K562 (cell line): ENCODE measurements around the gene VPS35L. TPM values are rescaled to one million over a fixed set of nuclear protein-coding genes. Genes with fewer than 3 reads are reported as not detected.
A peak's percentile ranks its signal among the peaks of the same experiment; 100 is the strongest.

ENCODE experiments used
- ARID2 ChIP-seq: fragments of 450-650 bp; IDR thresholded peaks from 2 replicates; pipeline ENCODE4 v1.6.1; 2017; ENCODE audit warnings: antibody characterized with exemption, mild to moderate bottlenecking
- BRD9 ChIP-seq: fragments of 450-650 bp; IDR thresholded peaks from 2 replicates; pipeline ENCODE4 v1.6.1; 2018; ENCODE audit warnings: low read depth; ENCODE audit not compliant: partially characterized antibody
- CBX2 ChIP-seq: fragments of 200-600 bp; sonication (generic); IDR thresholded peaks from one replicate; pipeline ENCODE4 v1.6.1; 2012; ENCODE audit warnings: mild to moderate bottlenecking, low read length, inconsistent platforms; ENCODE audit not compliant: insufficient read depth, poor library complexity, severe bottlenecking
- CC2D1A ChIP-seq: fragments of 450-650 bp; IDR thresholded peaks from 2 replicates; pipeline ENCODE4 v1.6.1; 2017; ENCODE audit warnings: mild to moderate bottlenecking
- E2F5 ChIP-seq: sonication (generic); formaldehyde crosslinking; IDR thresholded peaks from 2 replicates; pipeline ENCODE4 v1.8.0; 2022; ENCODE audit warnings: mild to moderate bottlenecking, missing genetic modification reagents
- GABPB1 ChIP-seq: sonication (generic); formaldehyde crosslinking; IDR thresholded peaks from 2 replicates; pipeline ENCODE4 v1.8.0; 2022; ENCODE audit warnings: mild to moderate bottlenecking, missing genetic modification reagents
- KDM4B ChIP-seq, 2 experiments: fragments of 450-650 bp in 1 of 2; sonication (generic) in 1 of 2; IDR thresholded peaks; 2 replicates each; pipeline ENCODE4 v1.6.1; 2016 to 2017; ENCODE audit warnings: borderline replicate concordance in 2 of 2, antibody characterized with exemption in 1 of 2, low read depth in 1 of 2, mild to moderate bottlenecking in 1 of 2
- OTX1 ChIP-seq: fragments of 450-650 bp; formaldehyde crosslinking; IDR thresholded peaks from 2 replicates; pipeline ENCODE4 v1.4.0; 2022; ENCODE audit warnings: mild to moderate bottlenecking
- PATZ1 ChIP-seq: fragments of 250-450 bp; sonication (Bioruptor Pico); IDR thresholded peaks from 2 replicates; pipeline ENCODE4 v1.5.0; 2020; ENCODE audit warnings: mild to moderate bottlenecking, borderline replicate concordance
- POLR2H ChIP-seq: IDR thresholded peaks from 2 replicates; pipeline ENCODE4 v1.6.1; 2016; ENCODE audit warnings: missing genetic modification characterization, low read depth, mild to moderate bottlenecking, control low read depth, missing compliant biosample characterization, moderate library complexity
- RREB1 ChIP-seq: fragments of 250-450 bp; sonication (Bioruptor Pico); IDR thresholded peaks from 2 replicates; pipeline ENCODE4 v1.4.0; 2020
- SIRT6 ChIP-seq: IDR thresholded peaks from one replicate; pipeline ENCODE4 v1.6.1; 2012; ENCODE audit warnings: low read depth, mild to moderate bottlenecking, control low read depth, inconsistent platforms, low read length, moderate library complexity
- STAG1 ChIP-seq: sonication (generic); formaldehyde crosslinking; IDR thresholded peaks from 2 replicates; pipeline ENCODE4 v1.5.0; 2020; ENCODE audit warnings: missing genetic modification reagents, borderline replicate concordance
- TEAD2 ChIP-seq: fragments of 450-650 bp; IDR thresholded peaks from 2 replicates; pipeline ENCODE4 v1.6.1; 2016; ENCODE audit warnings: missing genetic modification characterization, control low read depth, missing compliant biosample characterization
- ZNF449 ChIP-seq: fragments of 250-450 bp; sonication (Bioruptor Pico); IDR thresholded peaks from 2 replicates; pipeline ENCODE4 v1.8.0; 2022; ENCODE audit warnings: moderate library complexity, mild to moderate bottlenecking, inconsistent platforms
- ZNF561 ChIP-seq: fragments of 450-650 bp; formaldehyde crosslinking; conservative IDR thresholded peaks from 2 replicates; pipeline ENCODE4 v1.4.0; 2020; ENCODE audit warnings: mild to moderate bottlenecking, moderate library complexity
- ZNF77 ChIP-seq: fragments of 250-450 bp; sonication (Bioruptor Pico); IDR thresholded peaks from 2 replicates; pipeline ENCODE4 v1.5.0; 2020
- polyA plus RNA-seq, 8 experiments: library from polyadenylated mRNA; depleted of rRNA in 4 of 8; stranded (reverse) in 5 of 8; unstranded in 3 of 8; fragments of >200 nt; fragmentation: Nextera tagmentation in 2 of 8; fragmentation: Illumina TruSeq in 1 of 8; extraction: Ambion mirVana in 2 of 8; extraction: Trizol in 1 of 8; gene quantifications; 2 replicates each; pipeline versions ENCODE4 v1.2.1 to v1.2.3, GENCODE V29; 2011 to 2014; ENCODE audit warnings: inconsistent platforms in 1 of 8, missing spikeins in 1 of 8
- total RNA-seq, 7 experiments: library from RNA; depleted of rRNA in 6 of 7; stranded (reverse); fragments of >200 nt in 6 of 7; fragmentation: Illumina TruSeq in 2 of 7; extraction: Trizol in 2 of 7; gene quantifications; 2 replicates each; pipeline versions ENCODE4 v1.2.1 to v1.2.3, GENCODE V29; 2011 to 2021; ENCODE audit warnings: low replicate concordance in 1 of 7

The VPS35L gene
- total and polyA plus RNA-seq, 9 of the 15 experiments (the other 6 are each of a cell fraction or from before 2014, with no cell fraction given): 10.2 to 30.4 (median 20.1) TPM

- no peak for TF ChIP-seq E2F5 (CRISPR knock-in tag)
- no peak for TF ChIP-seq BRD9
- TF ChIP-seq ARID2: peak; percentile 80; the same call in 1 of the 2 replicates
- TF ChIP-seq ZNF449 (CRISPR knock-in tag): no peak
- no peak for TF ChIP-seq TEAD2 (tag)
- TF ChIP-seq OTX1 (CRISPR knock-in tag): no peak
- TF ChIP-seq GABPB1 (CRISPR knock-in tag): no peak
- TF ChIP-seq POLR2H (tag): no peak
- TF ChIP-seq RREB1 (CRISPR knock-in tag): no peak
- no peak for TF ChIP-seq CBX2
- TF ChIP-seq PATZ1 (CRISPR knock-in tag): no peak
- no peak for TF ChIP-seq ZNF77 (CRISPR knock-in tag)
- peak; percentile 60; the same call in 1 of the 2 replicates for TF ChIP-seq CC2D1A
- TF ChIP-seq ZNF561 (CRISPR knock-in tag): no peak
- peak; percentile 45; the same call in 1 of the 2 replicates for TF ChIP-seq STAG1 (CRISPR knock-in tag)
- TF ChIP-seq SIRT6: no peak
- no peak for TF ChIP-seq KDM4B (IDR thresholded peaks at IDR 0.05; ENCODE audit: borderline replicate concordance in 2 of 2, low read depth in 1 of 2)
Observed at GRCh38 chr16:19601083-19601976, 45.8 kb downstream of the VPS35L start (continued).
